ENCODE measurements around the gene SP3. TPM values are rescaled to one million over a fixed set of nuclear protein-coding genes. Genes with fewer than 3 reads are reported as not detected.

SP3 gene
- total and polyA plus RNA-seq, 9 of the 15 experiments (the other 6 are each of a cell fraction or from before 2014, with no cell fraction given) = 12.0 to 106 (median 74.9) TPM

- no peaks in the 10 kb centered on the region for H3K9me3 ChIP-seq (replicated peaks; ENCODE audit: control insufficient read depth, insufficient read depth, low read depth, low read length)
- ChIA-PET CTCF (ENCODE audit: low intra/inter-chr PET ratio) (interaction anchor here (0.5 kb wide), 1 partner anchor 126 kb away, joined by 4 read pairs; no protein-coding TSS in a partner anchor), POLR2A (no interaction called here)
- no peak overlapping the region for H3K9ac ChIP-seq (ENCODE audit: insufficient read depth in 1 of 2, low read depth in 2 of 2, low read length in 2 of 2)
- H2AFZ ChIP-seq (ENCODE audit: low read depth, low read length) = no peak overlapping the region
- peaks cover 42% of the 10 kb centered on the region for H3K79me2 ChIP-seq (ENCODE audit: control insufficient read depth, insufficient read depth, low read length)
- intact Hi-C loops (cut with micrococcal nuclease) (no loop called here), in situ Hi-C loops (cut with MboI) (no loop called here)
- no peaks in the 10 kb centered on the region; a peak in 1 of 5 replicates for H3K4me1 ChIP-seq (replicated peaks in 1 of 2; ENCODE audit: control insufficient read depth in 2 of 2, insufficient read depth in 2 of 2, low read length in 2 of 2)
- no peak overlapping the region for H3K4me2 ChIP-seq (ENCODE audit: insufficient read depth, low read length)
- no peak overlapping the region for H3K4me3 ChIP-seq
- 93% methylated on average over 3 of the region's 3 CpGs for WGBS (ENCODE audit: insufficient coverage, low coverage, missing lambda C conversion rate)
- no peak; the same call in 2 of the 3 replicates for ATAC-seq
- no peak overlapping the region for H3K27ac ChIP-seq (ENCODE audit: extremely low read depth, low read depth, low read length)
- H4K20me1 ChIP-seq (replicated peaks; ENCODE audit: control insufficient read depth, insufficient read depth, low read length) = 0 out of 2 replicates have a peak, but pooled peaks cover 2% of the 10 kb centered on the region
- TF ChIP-seq HNRNPK (IDR thresholded peaks at IDR 0.05; ENCODE audit: low read depth, low read length, poor library complexity, severe bottlenecking) (peak; percentile 87), MEIS2 (IDR thresholded peaks at IDR 0.05; ENCODE audit: partially characterized antibody) (no peak)
- FAIRE-seq = no peak
- no TSS peak for BruUV-seq (replicated peaks)
- DNase-seq (ENCODE audit: extremely low read depth in 1 of 4, low spot score in 3 of 4) = no peak
- H3K27me3 ChIP-seq (ENCODE audit: control insufficient read depth in 2 of 2, insufficient read depth in 2 of 2, low read length in 2 of 2) = no peaks in the 10 kb centered on the region
- peaks cover 89% of the 10 kb centered on the region for H3K36me3 ChIP-seq (ENCODE audit: control insufficient read depth, insufficient read depth, low read length)
- no peaks in the 10 kb centered on the region for H3K9me1 ChIP-seq (ENCODE audit: control insufficient read depth, insufficient read depth, low read length)
These were observed 50.9 kb downstream of the SP3 start for GRCh38 chr2:173914055-173914927.

- DNase-seq (ENCODE audit: extremely low read depth in 1 of 4, low spot score in 3 of 4) = no peak
- no peak overlapping the region for H3K27ac ChIP-seq (ENCODE audit: extremely low read depth, low read depth, low read length)
- 91% methylated on average over 5 of the region's 5 CpGs for WGBS (ENCODE audit: insufficient coverage, low coverage, missing lambda C conversion rate)
- H3K9me3 ChIP-seq (replicated peaks; ENCODE audit: control insufficient read depth, insufficient read depth, low read depth, low read length) = no peaks in the 10 kb centered on the region
- in situ Hi-C loops (cut with MboI) = no loop called here
- H3K4me2 ChIP-seq (ENCODE audit: insufficient read depth, low read length) = no peak overlapping the region
- peaks cover 89% of the 10 kb centered on the region for H3K36me3 ChIP-seq (ENCODE audit: control insufficient read depth, insufficient read depth, low read length)
- no peak overlapping the region for H3K9ac ChIP-seq (ENCODE audit: insufficient read depth in 1 of 2, low read depth in 2 of 2, low read length in 2 of 2)
- peaks cover 4% of the 10 kb centered on the region; the same call in 2 of the 3 replicates for H3K79me2 ChIP-seq (ENCODE audit: control insufficient read depth, insufficient read depth, low read length)
- intact Hi-C loops (cut with micrococcal nuclease) = no loop called here
- no TSS peak for BruUV-seq (replicated peaks)
- FAIRE-seq = no peak
- no peaks in the 10 kb centered on the region for H3K27me3 ChIP-seq (ENCODE audit: control insufficient read depth in 2 of 2, insufficient read depth in 2 of 2, low read length in 2 of 2)
- no peak overlapping the region for H3K4me3 ChIP-seq
- ChIA-PET CTCF (ENCODE audit: low intra/inter-chr PET ratio) (no interaction called here), POLR2A (interaction anchor here (1.0 kb wide), 1 partner anchor 15 kb away, joined by 4 read pairs; no protein-coding TSS in a partner anchor)
- H3K4me1 ChIP-seq (replicated peaks in 1 of 2; ENCODE audit: control insufficient read depth in 2 of 2, insufficient read depth in 2 of 2, low read length in 2 of 2) = no peaks in the 10 kb centered on the region; a peak in 1 of 5 replicates
- H3K9me1 ChIP-seq (ENCODE audit: control insufficient read depth, insufficient read depth, low read length) = no peaks in the 10 kb centered on the region
- no peak for TF ChIP-seq TAL1 (IDR thresholded peaks at IDR 0.05)
- TF ChIP-seq PBX2 (CRISPR knock-in tag; IDR thresholded peaks at IDR 0.05; ENCODE audit: low read depth) = no peak
- no peak for TF ChIP-seq PBX2 (tag; conservative IDR thresholded peaks at IDR 0.05; ENCODE audit: low read depth)
- no peak for TF ChIP-seq PTBP1 (IDR thresholded peaks at IDR 0.05; ENCODE audit: low read depth, low read length)
- TF ChIP-seq SOX6 (IDR thresholded peaks at IDR 0.05) = no peak
- no peak for TF ChIP-seq POLR3A (IDR thresholded peaks at IDR 0.05; ENCODE audit: borderline replicate concordance, extremely low read depth, insufficient read depth, insufficient read length)
- H2AFZ ChIP-seq (ENCODE audit: low read depth, low read length) = no peak overlapping the region
- ATAC-seq = no peak
- 0 out of 2 replicates have a peak, but pooled peaks cover under 1% of the 10 kb centered on the region for H4K20me1 ChIP-seq (replicated peaks; ENCODE audit: control insufficient read depth, insufficient read depth, low read length)
These were observed 55.3 kb downstream of the SP3 start for GRCh38 chr2:173909846-173910245.

Measured in K562 (cell line).